HG03025 (cell line): ENCODE data around the gene HOXD8.

Experiments
- ATAC-seq: cut with Tn5 transposase; IDR thresholded peaks from one replicate; pipeline ENCODE4 v1.9.1; 2021; ENCODE audit warnings: mild to moderate bottlenecking, moderate library complexity; ENCODE audit not compliant: unreplicated experiment, low FRiP score

HOXD8 gene

GRCh38 chr2:176170602-176171305, 41.2 kb downstream of the HOXD8 start:
- no peak for ATAC-seq

GRCh38 chr2:176171351-176172006, 42.0 kb downstream of the HOXD8 start:
- ATAC-seq, result no peak

GRCh38 chr2:176172007-176172894, 42.7 kb downstream of the HOXD8 start:
- ATAC-seq, result no peak

GRCh38 chr2:176172895-176173566, 43.5 kb downstream of the HOXD8 start:
- ATAC-seq, result no peak

- ATAC-seq, result no peak
Observed at GRCh38 chr2:176173567-176174381, 44.3 kb downstream of the HOXD8 start.

DNA sequence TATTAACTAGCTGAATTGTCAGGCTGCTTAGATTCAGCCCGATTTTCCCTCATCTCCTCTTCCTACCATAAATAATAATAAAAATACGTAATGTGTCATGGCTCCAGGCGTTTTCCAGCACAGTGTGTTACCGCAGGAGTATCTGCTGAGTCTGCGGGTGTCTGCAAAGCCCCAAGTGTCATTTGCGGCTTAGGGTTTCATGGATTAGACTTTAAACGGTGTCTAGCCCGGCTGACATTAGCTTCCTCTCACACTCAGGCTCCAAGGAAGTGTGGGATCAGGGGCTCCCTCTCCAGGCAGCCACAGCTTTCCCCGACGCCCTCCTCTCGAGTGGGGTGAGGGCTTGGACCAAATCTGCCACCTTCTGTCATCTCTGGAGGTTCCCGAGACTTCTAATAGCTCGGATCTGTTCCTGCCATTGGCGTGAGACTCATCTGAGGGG, 44.9 kb downstream of the HOXD8 start:
- no peak for ATAC-seq

DNA sequence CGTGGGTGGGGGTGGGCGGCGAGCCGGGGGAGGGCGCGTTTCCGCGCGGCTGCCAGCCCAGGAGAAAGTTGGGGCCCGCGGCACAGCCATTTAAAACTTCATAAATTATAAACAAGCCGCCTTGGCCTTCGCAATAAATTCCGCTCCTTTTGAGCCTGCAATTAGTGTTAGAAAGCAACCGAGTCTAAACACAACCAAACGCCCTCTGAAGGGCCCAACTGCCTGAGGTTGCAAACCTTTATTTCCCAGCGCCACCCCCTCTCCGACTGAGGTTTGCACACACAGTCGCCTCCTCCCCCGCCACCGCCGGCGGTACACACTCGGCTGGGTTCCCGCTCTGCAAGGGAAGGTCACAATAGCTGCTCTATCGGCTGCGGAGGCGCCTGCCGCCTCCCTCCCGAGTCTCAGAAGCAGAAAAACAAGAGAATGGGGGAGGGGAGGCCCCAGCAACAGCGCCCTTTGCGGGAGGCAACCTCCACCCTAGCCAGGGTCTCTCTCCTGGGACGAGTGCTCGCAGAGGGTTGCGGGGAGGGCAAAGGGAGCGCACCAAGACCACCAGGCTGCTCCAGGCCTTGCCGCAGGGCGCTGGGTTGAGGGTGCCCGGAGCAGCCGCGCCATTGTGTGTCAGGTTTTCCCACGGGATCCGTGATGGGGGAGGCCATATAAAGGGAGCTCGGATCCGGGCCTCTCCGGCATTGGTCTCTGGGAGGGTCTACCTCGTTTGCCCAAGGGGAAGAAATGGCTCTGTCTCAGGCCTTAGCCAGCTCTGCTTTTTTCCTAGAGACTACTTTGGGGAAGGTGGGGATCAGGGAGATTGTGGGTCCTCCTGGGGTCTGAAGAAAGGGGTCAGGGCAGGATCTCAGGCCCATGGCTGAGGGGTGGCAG, 45.6 kb downstream of the HOXD8 start:
- no peak for ATAC-seq

DNA sequence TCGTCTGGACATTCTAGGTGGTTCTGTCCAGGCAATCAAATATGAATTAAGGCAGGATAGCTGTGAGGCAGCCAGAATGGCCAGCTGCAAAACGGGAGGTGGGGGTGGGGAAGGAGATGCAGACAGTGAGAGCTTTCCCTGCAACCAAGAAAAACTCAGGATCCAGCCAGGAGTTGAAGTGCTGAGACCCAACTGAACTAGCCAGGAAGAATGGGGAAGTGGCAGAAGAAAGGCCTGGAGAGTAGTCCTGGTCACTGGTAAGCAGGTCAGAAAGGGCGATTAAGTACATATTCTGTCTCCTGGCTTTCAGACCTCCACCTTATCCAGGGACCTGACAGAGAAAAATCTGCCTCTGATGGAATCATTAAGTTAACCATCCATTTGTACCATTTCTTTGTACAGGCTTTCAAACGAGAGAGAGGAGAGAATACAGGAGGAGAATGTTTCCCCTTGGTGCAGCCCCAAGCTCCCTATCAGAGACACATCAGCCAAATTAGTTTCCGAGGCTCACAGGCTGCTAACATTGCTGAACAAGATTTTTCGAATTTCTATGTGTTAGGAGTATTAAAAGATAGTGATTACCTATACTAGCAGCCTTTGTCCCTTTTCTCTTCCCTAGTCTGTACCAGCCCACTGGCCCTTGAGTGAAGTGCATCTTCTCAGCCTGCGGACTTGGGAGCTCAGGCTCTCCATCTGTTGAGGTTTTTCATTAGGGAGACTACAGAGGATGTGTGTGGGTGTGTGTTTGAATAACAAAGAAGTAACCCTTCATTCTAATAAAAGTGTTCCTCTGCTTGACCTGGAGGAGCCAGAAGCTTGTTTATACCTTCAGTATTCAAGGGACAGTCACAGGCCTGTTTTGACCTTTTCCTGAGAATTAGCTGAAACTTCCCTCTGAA, 46.5 kb downstream of the HOXD8 start:
- ATAC-seq, result no peak

GRCh38 chr2:176177580-176178037, 48.1 kb downstream of the HOXD8 start:
- ATAC-seq, result no peak

- ATAC-seq, result no peak
Observed at GRCh38 chr2:176178038-176178756, 48.7 kb downstream of the HOXD8 start.

DNA sequence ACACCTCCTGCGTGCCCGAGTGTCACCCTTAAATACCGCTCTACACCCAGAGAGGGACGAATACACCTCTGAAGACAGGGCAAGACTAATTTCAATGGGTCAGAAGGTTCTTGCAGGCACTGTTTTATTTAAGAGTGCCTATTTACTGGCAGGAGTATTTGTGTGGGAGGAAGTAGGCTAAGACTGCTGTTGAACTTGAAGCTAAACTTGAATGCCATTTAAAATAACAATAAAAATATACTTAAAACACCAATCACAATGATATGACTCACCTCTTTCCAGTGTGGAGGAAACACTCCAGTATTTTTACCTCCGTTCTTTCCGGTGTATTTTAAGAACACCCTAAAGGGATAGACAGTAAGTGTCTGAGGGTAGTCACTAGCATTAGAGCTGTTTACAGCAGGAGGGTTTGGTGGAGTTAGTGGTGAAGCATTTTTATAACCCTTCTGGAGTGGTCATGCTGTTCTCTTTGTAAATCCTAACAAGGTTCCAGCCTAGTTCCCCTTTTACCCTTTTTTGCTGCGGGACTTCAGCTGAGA, 49.3 kb downstream of the HOXD8 start:
- ATAC-seq, result no peak

DNA sequence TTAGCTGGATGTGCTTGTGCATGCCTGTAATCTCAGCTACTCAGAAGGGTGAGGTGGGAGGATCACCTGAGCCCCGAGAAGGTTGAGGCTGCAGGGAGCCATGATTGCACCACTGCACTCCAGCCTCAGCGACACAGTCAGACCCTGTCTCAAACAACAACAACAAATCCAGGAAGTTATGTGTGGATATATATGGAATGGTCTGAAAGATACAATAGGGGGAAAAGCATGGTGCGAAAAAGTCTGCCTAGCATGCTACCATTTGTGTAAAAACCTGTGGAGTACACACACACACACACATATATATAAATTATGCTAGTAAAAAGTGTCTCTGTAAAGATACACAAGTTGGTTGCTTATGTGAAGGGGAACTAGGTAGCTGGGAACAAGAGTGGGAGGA, 52.0 kb downstream of the HOXD8 start:
- ATAC-seq, result no peak
